Fibroblast of lung (primary cell): ENCODE data around the gene DDOST.

Experiments used
- CTCF ChIP-seq, 2 donors: IDR thresholded peaks in 1 of 2; conservative IDR thresholded peaks in 1 of 2; 1 replicate in 1 of 2; 2 replicates in 1 of 2; pipeline ENCODE4 v1.5.1; 2011 to 2012; ENCODE audit warnings: low read length in 2 of 2, control low read depth in 1 of 2, inconsistent platforms in 1 of 2, low read depth in 1 of 2, mild to moderate bottlenecking in 1 of 2
- EZH2 ChIP-seq: IDR thresholded peaks from 2 replicates; pipeline ENCODE4 v1.5.1; 2012; ENCODE audit warnings: low read length, control low read depth, mild to moderate bottlenecking; ENCODE audit errors: missing control alignments

- TF ChIP-seq CTCF (conservative IDR thresholded peaks at IDR 0.05 in 1 of 2, IDR thresholded peaks at IDR 0.05 in 1 of 2; ENCODE audit: low read depth in 1 of 2, low read length in 2 of 2) (no peak), EZH2 (no peak)
Observed at GRCh38 chr1:20648438-20648837, 12.7 kb downstream of the DDOST start.
